VCaP (cell line): ENCODE data around the gene RCSD1.

Source experiments
- H3K27ac ChIP-seq: fragments of 450-650 bp; 2 replicates; pipeline ENCODE4 v1.5.1; 2017
- CTCF ChIP-seq: fragments of 450-650 bp; conservative IDR thresholded peaks from 2 replicates; pipeline ENCODE4 v1.5.1; 2017; ENCODE audit warnings: mild to moderate bottlenecking, moderate library complexity

RCSD1 gene

GRCh38 chr1:167706363-167706762 is 76.3 kb downstream of the RCSD1 start:
- no peak for TF ChIP-seq CTCF
- H3K27ac ChIP-seq = no peak overlapping the region

GRCh38 chr1:167706931-167707877 is 77.2 kb downstream of the RCSD1 start:
- H3K27ac ChIP-seq = no peak overlapping the region
- no peak for TF ChIP-seq CTCF

GRCh38 chr1:167707942-167708341 is 77.9 kb downstream of the RCSD1 start:
- H3K27ac ChIP-seq = no peak overlapping the region
- TF ChIP-seq CTCF = no peak

GRCh38 chr1:167708940-167709389 is 78.9 kb downstream of the RCSD1 start:
- no peak overlapping the region for H3K27ac ChIP-seq
- TF ChIP-seq CTCF = no peak

- H3K27ac ChIP-seq = no peak overlapping the region
- no peak for TF ChIP-seq CTCF
Observed at GRCh38 chr1:167710836-167711235, 80.8 kb downstream of the RCSD1 start.

- TF ChIP-seq CTCF = no peak
Observed at GRCh38 chr1:167711797-167712196, 81.8 kb downstream of the RCSD1 start.

GRCh38 chr1:167713330-167714081 is 83.5 kb downstream of the RCSD1 start:
- no peak for TF ChIP-seq CTCF
- peak overlapping the region; percentile 89 for H3K27ac ChIP-seq

More at GRCh38 chr1:167711797-167712196, 81.8 kb downstream of the RCSD1 start:
- H3K27ac ChIP-seq = no peak overlapping the region
